Thoracic aorta (tissue), 2 donors: ENCODE results near the gene DDIT4. TPM values are rescaled to one million over a fixed set of nuclear protein-coding genes. Genes with fewer than 3 reads are reported as not detected.

Source experiments
- ATAC-seq: fragments of 150-250 bp; one replicate; pipeline ENCODE4 v1.8.0; 2017; ENCODE audit warnings: low read depth; ENCODE audit not compliant: insufficient number of reproducible peaks, low FRiP score
- DNase-seq: peaks from one replicate; pipeline ENCODE4 v3.0.0-alpha.2; 2020; ENCODE audit warnings: low spot score
- H3K27ac ChIP-seq, 2 donors: fragments of 200-600 bp; sonication (generic); 1 replicate in 1 of 2; 2 replicates in 1 of 2; pipeline ENCODE4 v1.5.1; 2016; ENCODE audit warnings: mild to moderate bottlenecking in 2 of 2, moderate library complexity in 2 of 2
- H3K27me3 ChIP-seq: fragments of 200-600 bp; sonication (generic); replicated peaks from 2 replicates; pipeline ENCODE4 v1.6.0; 2016; ENCODE audit warnings: mild to moderate bottlenecking; ENCODE audit not compliant: insufficient read depth
- H3K36me3 ChIP-seq: fragments of 200-600 bp; sonication (generic); one replicate; pipeline ENCODE4 v1.5.1; 2016
- H3K4me1 ChIP-seq, 2 donors: fragments of 200-600 bp; sonication (generic); 1 replicate in 1 of 2; 2 replicates in 1 of 2; pipeline versions ENCODE4 v1.5.1 to v1.6.0; 2016; ENCODE audit warnings: low read depth in 2 of 2, mild to moderate bottlenecking in 1 of 2; ENCODE audit not compliant: control insufficient read depth in 1 of 2
- H3K4me3 ChIP-seq: fragments of 200-600 bp; sonication (generic); 2 replicates; pipeline ENCODE4 v1.5.1; 2016; ENCODE audit warnings: mild to moderate bottlenecking
- H3K9me3 ChIP-seq: fragments of 200-600 bp; sonication (generic); 2 replicates; pipeline ENCODE4 v1.5.1; 2016
- CTCF ChIP-seq: fragments of 200-600 bp; sonication (generic); IDR thresholded peaks from one replicate; pipeline ENCODE4 v1.5.1; 2019; ENCODE audit warnings: antibody characterized with exemption
- total RNA-seq, 2 donors: library from RNA; depleted of rRNA; stranded (reverse); fragments of >200 nt; gene quantifications; one replicate each; pipeline versions ENCODE4 v1.1.0 to v1.2.3, GENCODE V29; 2016

DDIT4 gene
- total RNA-seq, 2 donors from 2014 or later: 163 to 374 TPM

- ATAC-seq: no peak
- H3K36me3 ChIP-seq: peaks cover 3% of the 10 kb centered on the region
- no peak for TF ChIP-seq CTCF
- peaks cover 19 to 26% of the 10 kb centered on the region in 2 donors for H3K4me1 ChIP-seq
- H3K27me3 ChIP-seq: no peaks in the 10 kb centered on the region
- no peak for DNase-seq
- peak overlapping the region; percentile 46 to 95 for H3K27ac ChIP-seq
- H3K4me3 ChIP-seq: peak overlapping the region; percentile 85
- no peaks in the 10 kb centered on the region for H3K9me3 ChIP-seq
These were observed 1.8 kb downstream of the DDIT4 start for GRCh38 chr10:72275351-72276012.

GRCh38 chr10:72276013-72276387 lies 2.3 kb downstream of the DDIT4 start:
- no peak for DNase-seq
- H3K9me3 ChIP-seq: no peaks in the 10 kb centered on the region
- no peak for TF ChIP-seq CTCF
- H3K27ac ChIP-seq: peak overlapping the region; percentile 46 to 95
- ATAC-seq: no peak
- H3K4me3 ChIP-seq: peak overlapping the region; percentile 85
- H3K4me1 ChIP-seq: peaks cover 19 to 26% of the 10 kb centered on the region in 2 donors
- H3K27me3 ChIP-seq: no peaks in the 10 kb centered on the region
- peaks cover 3% of the 10 kb centered on the region for H3K36me3 ChIP-seq

- TF ChIP-seq CTCF: no peak
- no peaks in the 10 kb centered on the region for H3K27me3 ChIP-seq
- H3K27ac ChIP-seq: peak overlapping the region; percentile 33 to 95
- ATAC-seq: no peak
- H3K4me3 ChIP-seq: peak overlapping the region; percentile 85
- H3K9me3 ChIP-seq: no peaks in the 10 kb centered on the region
- DNase-seq: no peak
- peaks cover 3% of the 10 kb centered on the region for H3K36me3 ChIP-seq
- H3K4me1 ChIP-seq: peaks cover 19 to 26% of the 10 kb centered on the region in 2 donors
These were observed 3.0 kb downstream of the DDIT4 start for GRCh38 chr10:72276421-72277339.

GRCh38 chr10:72277340-72277995 lies 3.7 kb downstream of the DDIT4 start:
- DNase-seq: no peak
- no peak for ATAC-seq
- TF ChIP-seq CTCF: no peak
- peaks cover 3% of the 10 kb centered on the region for H3K36me3 ChIP-seq
- no peaks in the 10 kb centered on the region for H3K9me3 ChIP-seq
- H3K27me3 ChIP-seq: no peaks in the 10 kb centered on the region
- H3K4me3 ChIP-seq: no peak overlapping the region
- H3K4me1 ChIP-seq: peaks cover 15 to 22% of the 10 kb centered on the region in 2 donors
- H3K27ac ChIP-seq: peak overlapping the region; percentile 25 to 44
